Stimulated activated naive CD4-positive, alpha-beta T cell treated with Interleukin-2 at 50 U/mL for 16 hours (primary cell): ENCODE measurements around the gene PRR7.

Experiments used
- DNase-seq: peaks from one replicate; lab custom pipeline; 2025; lab: John Stamatoyannopoulos, UW

PRR7 gene

GRCh38 chr5:177469750-177470525 lies 23.3 kb downstream of the PRR7 start:
- DNase-seq = no peak

- no peak for DNase-seq
Observed at GRCh38 chr5:177470759-177471536, 24.3 kb downstream of the PRR7 start.

DNA sequence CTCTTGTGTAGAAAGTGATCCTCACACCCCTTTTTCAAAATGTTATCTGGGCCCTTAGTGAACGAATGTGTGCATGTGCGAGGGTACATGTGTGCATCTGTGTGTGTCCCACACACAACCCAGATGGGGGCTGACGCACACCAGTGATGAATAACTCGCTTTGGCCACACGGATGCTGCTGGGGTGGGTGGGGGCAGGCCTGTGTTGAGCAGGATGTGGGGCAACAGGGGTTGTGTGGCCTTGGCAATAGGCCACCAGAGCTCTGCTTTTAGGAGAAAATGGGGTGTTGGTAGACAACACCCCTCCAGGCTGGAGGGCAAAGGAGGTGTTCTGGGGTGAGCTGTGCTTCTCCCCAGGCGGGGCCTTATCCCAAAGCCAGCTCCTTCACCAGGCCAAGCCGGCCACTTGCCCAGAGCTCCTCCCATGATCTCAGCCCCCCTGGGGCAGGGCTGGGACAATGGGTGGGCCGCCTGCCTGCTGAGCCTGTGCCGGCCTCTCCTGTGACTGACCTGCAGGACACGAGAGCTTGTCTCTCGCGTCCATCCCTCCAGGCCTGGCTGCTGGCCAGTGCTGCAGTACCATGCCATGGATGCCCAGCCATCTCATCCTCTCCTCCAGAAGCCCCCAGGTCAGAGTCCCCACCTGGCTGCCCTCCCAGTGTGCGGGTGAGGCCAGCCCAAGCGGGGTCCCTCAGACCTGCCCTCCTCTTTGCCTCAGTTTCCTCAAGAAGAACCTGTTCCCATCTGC lies 25.2 kb downstream of the PRR7 start:
- DNase-seq = no peak

DNA sequence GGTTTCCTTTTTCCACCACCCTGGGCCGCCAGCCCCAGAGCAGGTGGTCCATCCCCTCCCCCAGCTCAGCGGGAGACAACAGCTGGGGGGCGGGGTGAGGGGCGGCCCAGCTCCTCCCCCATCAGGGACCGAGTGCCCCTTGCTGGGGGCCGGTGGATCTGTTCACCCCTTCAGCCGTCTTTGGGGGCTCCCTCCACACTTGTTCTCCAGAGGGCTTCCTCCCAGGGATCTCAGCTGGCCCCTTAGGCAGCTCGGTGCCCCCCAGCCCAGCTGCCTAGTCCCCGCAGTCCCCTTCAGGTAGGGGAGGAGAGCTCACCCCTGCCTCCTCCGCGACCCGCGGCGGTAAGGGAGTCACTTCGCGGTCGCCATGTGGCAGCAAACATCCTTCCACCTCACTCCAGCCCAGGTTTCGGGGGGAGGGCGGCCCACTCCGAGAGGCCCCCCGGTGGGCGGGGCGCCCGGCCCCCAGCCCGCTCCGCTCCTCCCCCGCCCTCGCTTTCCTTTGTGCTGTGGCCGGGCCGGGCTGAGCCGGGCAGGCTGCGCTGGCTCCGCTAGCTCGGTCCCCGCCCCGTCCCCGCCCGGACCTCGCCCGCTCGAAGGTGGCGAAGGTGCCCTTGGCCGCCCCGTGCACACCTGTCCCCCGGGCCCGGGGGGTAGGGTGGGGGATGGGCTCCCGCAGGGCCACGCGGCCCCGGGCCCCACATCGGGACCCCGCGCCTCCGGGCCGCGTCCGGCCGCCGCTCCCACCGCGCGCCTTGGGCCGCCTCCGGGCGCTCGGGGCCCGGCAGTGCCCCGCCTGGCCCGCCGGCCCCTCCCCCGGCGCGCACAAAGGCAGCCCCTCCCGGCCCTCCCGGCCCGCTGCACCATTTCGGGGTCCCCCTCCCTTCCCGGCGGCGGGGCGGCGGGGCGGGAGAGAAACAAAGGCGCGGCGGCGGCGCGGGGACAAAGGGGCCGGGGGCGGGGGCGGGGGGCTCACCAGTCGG lies 26.1 kb downstream of the PRR7 start:
- peak; percentile 43 for DNase-seq

GRCh38 chr5:177473443-177474001 lies 26.9 kb downstream of the PRR7 start, which contains the start of gene DBN1:
Gene DBN1 (minus strand): TSS chr5:177473634. CDS start chr5:177473521, 113 bp downstream.
- no peak for DNase-seq

DNA sequence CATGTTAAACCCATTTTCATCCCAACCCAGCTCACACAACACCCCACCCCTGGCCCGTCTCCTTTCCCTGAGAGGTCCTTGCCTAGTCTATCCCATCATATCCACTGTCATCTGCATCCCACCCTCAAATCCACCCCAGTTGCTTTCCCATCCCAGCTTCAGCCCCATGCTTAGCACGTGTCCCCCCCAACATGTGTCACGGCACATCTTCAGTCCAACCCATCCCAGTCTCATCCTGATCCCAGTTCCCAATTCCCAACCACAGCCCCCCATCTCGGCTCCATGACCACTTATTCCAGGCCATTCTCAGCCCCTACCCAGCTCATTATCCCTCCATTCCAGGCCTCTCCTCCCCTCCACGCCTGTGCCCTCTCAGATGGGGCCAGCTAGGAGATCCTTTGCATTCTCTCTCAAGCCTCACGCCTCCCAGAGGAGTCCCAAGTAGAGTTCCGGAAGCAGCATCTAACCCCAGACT lies 27.4 kb downstream of the PRR7 start:
- DNase-seq = no peak

DNA sequence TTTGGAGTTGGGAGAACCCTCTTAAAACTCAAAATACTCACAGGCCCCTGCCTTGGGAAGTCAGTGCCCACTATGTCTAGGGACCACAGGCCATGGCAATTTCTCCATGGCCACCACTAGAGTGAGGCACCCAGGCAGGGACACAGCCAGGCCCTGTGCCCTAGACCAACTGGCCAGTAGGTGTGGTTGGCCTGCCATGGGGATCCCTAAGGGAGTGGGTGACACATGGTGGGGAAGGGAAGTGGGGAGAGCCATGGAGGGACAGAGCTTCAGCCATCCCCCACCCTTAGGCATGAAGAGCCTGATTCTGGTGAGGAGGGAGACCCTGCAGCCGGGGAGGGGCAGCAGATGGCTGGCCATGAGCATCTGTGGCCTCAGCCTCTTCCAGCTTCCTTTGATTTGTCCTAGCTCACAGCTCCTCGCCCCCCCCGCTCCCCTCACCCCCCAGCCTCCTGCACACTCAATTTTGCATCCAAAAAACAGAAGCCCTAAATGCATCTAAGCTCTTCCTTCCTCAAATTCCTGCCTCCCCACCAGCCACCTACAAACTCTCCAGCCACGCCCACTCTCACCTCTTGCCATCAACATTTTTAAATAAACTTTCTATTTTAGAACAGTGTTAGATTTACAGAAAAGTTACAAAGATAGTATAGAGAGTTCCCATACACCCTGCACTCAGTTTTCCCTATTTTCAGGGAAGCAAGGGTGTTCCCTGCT lies 28.4 kb downstream of the PRR7 start:
- DNase-seq = no peak

DNA sequence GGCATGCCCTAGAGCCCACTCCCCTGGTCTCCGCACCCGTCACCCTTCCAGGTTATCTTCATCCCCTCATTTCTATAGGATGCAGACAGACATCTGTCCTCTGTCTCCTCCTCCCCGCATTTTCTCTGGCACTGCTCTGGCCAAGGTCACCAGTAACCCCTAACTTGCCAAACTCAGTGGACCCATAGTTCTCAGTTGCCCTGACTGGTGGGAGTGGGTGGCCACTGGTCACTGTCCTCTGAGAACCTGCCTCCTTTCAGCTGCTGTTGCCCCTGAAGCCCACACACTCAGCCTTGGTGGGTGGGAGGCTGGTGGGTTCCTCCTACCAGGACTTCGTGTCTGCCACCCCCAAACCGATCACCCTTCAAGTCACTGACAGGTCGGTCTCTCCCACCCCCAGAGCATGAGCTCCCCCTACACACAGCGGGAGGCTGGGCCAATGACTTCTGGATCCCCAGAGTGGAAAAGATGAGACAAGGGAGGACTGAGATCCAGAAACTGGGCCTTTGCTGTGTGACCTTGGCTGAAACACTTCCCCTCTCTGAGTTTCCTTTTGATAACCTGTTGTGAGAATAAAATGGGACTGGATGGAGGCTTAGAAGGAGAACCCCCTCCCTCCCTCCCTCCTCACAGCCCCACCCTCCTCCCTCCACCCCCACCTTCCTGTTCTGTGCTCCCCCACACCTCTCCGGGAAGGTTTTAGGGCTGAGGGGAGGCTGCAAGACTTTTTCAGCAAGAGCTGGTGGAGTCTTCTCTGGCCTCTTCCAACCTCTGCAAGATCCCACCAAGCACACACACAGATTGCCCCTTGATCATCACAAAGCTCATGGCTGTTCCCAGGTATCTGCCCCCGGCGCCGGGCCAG lies 29.2 kb downstream of the PRR7 start:
- no peak for DNase-seq

DNA sequence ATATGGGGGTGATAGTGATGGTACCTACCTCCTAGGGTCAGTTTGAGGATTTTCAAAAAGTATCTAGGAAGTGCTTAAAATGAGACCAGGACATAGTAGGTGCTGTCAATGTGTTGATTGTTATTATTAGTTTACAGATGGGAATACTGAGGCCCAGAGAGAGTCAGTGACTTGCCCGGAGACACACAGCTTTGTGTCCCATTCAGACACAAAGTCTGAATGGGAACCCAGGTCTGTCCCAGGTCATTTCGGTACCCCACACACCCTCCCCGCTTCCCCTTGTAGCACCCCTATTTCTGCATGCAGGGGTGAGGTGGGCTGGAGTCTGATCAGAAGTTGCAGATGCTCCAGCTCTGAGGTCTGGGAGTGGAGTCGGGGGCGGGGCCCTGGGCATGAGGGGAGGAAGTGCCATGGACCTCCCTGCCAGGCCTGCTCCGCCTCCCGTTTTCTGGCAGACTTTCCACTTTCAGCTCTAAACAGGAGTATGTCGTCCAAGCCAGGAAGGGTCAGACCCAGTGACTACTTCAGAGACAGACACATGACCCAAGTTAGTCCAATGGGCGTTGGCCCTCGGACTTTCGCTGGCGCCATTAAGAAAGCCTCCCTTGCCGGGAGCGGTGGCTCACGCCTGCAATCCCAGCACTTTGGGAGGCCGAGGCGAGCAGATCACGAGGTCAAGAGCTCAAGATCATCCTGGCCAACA lies 30.1 kb downstream of the PRR7 start:
- no peak for DNase-seq

GRCh38 chr5:177477701-177478477 lies 31.3 kb downstream of the PRR7 start:
- DNase-seq = no peak

GRCh38 chr5:177478711-177479646 lies 32.4 kb downstream of the PRR7 start:
- peak; percentile 24 for DNase-seq

GRCh38 chr5:177479774-177480173 lies 33.2 kb downstream of the PRR7 start:
- no peak for DNase-seq

- DNase-seq = no peak
Observed at GRCh38 chr5:177482359-177482795, 35.8 kb downstream of the PRR7 start.

GRCh38 chr5:177483042-177483441 lies 36.4 kb downstream of the PRR7 start:
- no peak for DNase-seq

- no peak for DNase-seq
Observed at GRCh38 chr5:177483994-177484901, 37.6 kb downstream of the PRR7 start.
